ENCODE data around the gene KLHL29. TPM values are rescaled to one million over a fixed set of nuclear protein-coding genes. Genes with fewer than 3 reads are reported as not detected.

Gene KLHL29
- polyA plus RNA-seq, 3 donors, result 0.03 TPM; not detected in 2

DNA sequence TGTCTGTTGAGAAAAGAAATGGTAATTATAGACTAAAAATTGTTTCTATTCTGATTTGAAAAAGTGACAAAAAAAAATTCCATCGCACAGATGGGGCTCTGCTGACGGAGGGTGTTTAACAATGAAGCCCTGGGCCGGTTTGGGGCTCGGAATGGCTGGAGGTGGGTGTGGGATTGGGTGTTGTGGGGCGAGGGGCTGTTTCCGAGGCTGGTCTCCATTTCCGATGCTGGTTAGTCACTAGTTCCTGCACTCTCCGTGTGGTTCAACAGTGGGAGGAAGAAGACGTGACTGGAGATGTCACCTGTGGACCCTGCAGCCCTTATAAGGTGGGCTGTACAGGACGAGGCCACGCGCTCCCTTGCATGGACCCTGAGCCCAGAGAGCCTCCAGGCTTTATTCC, 143.2 kb downstream of the KLHL29 start:
- intact Hi-C loops (cut with micrococcal nuclease), result no loop called here
- Mint-ChIP-seq H3K4me3 (no peak overlapping the region), H3K36me3 (no peaks in the 10 kb centered on the region), H3K4me1 (peaks cover 6% of the 10 kb centered on the region), H3K9me3 (peaks cover 0 to 2% (median 0%) of the 10 kb centered on the region in 7 donors), H3K27ac (no peak overlapping the region), H3K27me3 (ENCODE audit: low read depth in 3 of 3) (peaks cover 1 to 15% (median 9%) of the 10 kb centered on the region in 3 donors)
- H3K27ac ChIP-seq (ENCODE audit: low read depth in 1 of 2, low read length in 2 of 2), result no peak overlapping the region
- H3K4me1 ChIP-seq (ENCODE audit: control insufficient read depth in 1 of 2, insufficient read depth in 2 of 2, low read length in 2 of 2), result no peaks in the 10 kb centered on the region
- H3K9ac ChIP-seq (ENCODE audit: insufficient read depth, low read length, poor library complexity, severe bottlenecking), result no peak overlapping the region
- no peak overlapping the region for H3K4me2 ChIP-seq (replicated peaks; ENCODE audit: extremely low read depth, low read length, poor library complexity, severe bottlenecking)
- no peak for DNase-seq
- H3K36me3 ChIP-seq (replicated peaks in 1 of 2; ENCODE audit: control insufficient read depth in 1 of 2, insufficient read depth in 2 of 2, low read length in 2 of 2), result no peaks in the 10 kb centered on the region
- WGBS (ENCODE audit: insufficient coverage), result 85% methylated on average over 12 of the region's 12 CpGs
- H2AFZ ChIP-seq (ENCODE audit: insufficient read depth, low read depth, low read length, poor library complexity, severe bottlenecking), result no peak overlapping the region
- no peak overlapping the region for H3K4me3 ChIP-seq (replicated peaks in 1 of 3; ENCODE audit: low read depth in 2 of 3, low read length in 3 of 3)
- TF ChIP-seq, protein P1, sequence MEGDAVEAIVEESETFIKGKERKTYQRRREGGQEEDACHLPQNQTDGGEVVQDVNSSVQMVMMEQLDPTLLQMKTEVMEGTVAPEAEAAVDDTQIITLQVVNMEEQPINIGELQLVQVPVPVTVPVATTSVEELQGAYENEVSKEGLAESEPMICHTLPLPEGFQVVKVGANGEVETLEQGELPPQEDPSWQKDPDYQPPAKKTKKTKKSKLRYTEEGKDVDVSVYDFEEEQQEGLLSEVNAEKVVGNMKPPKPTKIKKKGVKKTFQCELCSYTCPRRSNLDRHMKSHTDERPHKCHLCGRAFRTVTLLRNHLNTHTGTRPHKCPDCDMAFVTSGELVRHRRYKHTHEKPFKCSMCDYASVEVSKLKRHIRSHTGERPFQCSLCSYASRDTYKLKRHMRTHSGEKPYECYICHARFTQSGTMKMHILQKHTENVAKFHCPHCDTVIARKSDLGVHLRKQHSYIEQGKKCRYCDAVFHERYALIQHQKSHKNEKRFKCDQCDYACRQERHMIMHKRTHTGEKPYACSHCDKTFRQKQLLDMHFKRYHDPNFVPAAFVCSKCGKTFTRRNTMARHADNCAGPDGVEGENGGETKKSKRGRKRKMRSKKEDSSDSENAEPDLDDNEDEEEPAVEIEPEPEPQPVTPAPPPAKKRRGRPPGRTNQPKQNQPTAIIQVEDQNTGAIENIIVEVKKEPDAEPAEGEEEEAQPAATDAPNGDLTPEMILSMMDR (IDR thresholded peaks at IDR 0.05), result no peak
- H3K79me2 ChIP-seq (ENCODE audit: insufficient read depth, low read length), result no peaks in the 10 kb centered on the region
- no peaks in the 10 kb centered on the region for H3K27me3 ChIP-seq (ENCODE audit: control insufficient read depth in 2 of 2, insufficient read depth in 2 of 2, low read length in 2 of 2)
- H3K9me3 ChIP-seq (replicated peaks in 1 of 2; ENCODE audit: control insufficient read depth in 1 of 2, insufficient read depth in 1 of 2, low read length in 2 of 2), result no peaks in the 10 kb centered on the region
- no peaks in the 10 kb centered on the region for H4K20me1 ChIP-seq (ENCODE audit: insufficient read depth, low read length)

DNA sequence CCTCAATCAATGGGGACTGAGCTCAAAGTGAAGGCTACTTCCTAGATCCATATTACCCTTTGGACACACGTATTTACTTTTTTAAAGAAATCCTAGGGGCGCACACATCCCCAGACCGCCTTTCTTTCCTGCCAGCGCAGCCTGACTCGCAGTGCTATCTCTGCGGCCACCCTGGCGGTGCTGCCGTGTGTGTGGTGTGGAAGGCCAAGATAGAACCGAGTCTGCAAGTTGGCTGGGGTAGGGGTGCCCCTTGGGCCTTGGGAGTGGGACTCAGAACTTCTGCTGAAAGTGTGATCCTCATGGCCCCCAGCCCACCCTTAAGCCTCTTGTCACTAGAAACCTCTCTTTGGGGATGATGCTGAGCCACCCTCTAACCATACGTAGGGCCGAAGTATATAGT, 143.7 kb downstream of the KLHL29 start:
- DNase-seq, result no peak
- H3K9ac ChIP-seq (ENCODE audit: insufficient read depth, low read length, poor library complexity, severe bottlenecking), result no peak overlapping the region
- WGBS (ENCODE audit: insufficient coverage), result 100% methylated on average over 3 of the region's 11 CpGs
- no peaks in the 10 kb centered on the region for H3K79me2 ChIP-seq (ENCODE audit: insufficient read depth, low read length)
- no peaks in the 10 kb centered on the region for H3K4me1 ChIP-seq (ENCODE audit: control insufficient read depth in 1 of 2, insufficient read depth in 2 of 2, low read length in 2 of 2)
- no peaks in the 10 kb centered on the region for H3K9me3 ChIP-seq (replicated peaks in 1 of 2; ENCODE audit: control insufficient read depth in 1 of 2, insufficient read depth in 1 of 2, low read length in 2 of 2)
- H3K4me3 Mint-ChIP-seq, result no peak overlapping the region
- H3K4me3 ChIP-seq (replicated peaks in 1 of 3; ENCODE audit: low read depth in 2 of 3, low read length in 3 of 3), result no peak overlapping the region
- TF ChIP-seq, protein P1 (IDR thresholded peaks at IDR 0.05), result no peak
- H3K27ac ChIP-seq (ENCODE audit: low read depth in 1 of 2, low read length in 2 of 2), result no peak overlapping the region
- intact Hi-C loops (cut with micrococcal nuclease), result no loop called here
- H3K4me2 ChIP-seq (replicated peaks; ENCODE audit: extremely low read depth, low read length, poor library complexity, severe bottlenecking), result no peak overlapping the region
- no peaks in the 10 kb centered on the region for H3K36me3 ChIP-seq (replicated peaks in 1 of 2; ENCODE audit: control insufficient read depth in 1 of 2, insufficient read depth in 2 of 2, low read length in 2 of 2)
- H3K4me1 Mint-ChIP-seq, result peaks cover 6% of the 10 kb centered on the region
- no peaks in the 10 kb centered on the region for H3K36me3 Mint-ChIP-seq
- H3K27me3 Mint-ChIP-seq (ENCODE audit: low read depth in 3 of 3), result peaks cover 1 to 15% (median 9%) of the 10 kb centered on the region in 3 donors
- H4K20me1 ChIP-seq (ENCODE audit: insufficient read depth, low read length), result no peaks in the 10 kb centered on the region
- no peak overlapping the region for H2AFZ ChIP-seq (ENCODE audit: insufficient read depth, low read depth, low read length, poor library complexity, severe bottlenecking)
- peaks cover 0 to 2% (median 0%) of the 10 kb centered on the region in 7 donors for H3K9me3 Mint-ChIP-seq
- no peaks in the 10 kb centered on the region for H3K27me3 ChIP-seq (ENCODE audit: control insufficient read depth in 2 of 2, insufficient read depth in 2 of 2, low read length in 2 of 2)
- H3K27ac Mint-ChIP-seq, result no peak overlapping the region
